ENCODE results near the gene CNDP2.

DNA sequence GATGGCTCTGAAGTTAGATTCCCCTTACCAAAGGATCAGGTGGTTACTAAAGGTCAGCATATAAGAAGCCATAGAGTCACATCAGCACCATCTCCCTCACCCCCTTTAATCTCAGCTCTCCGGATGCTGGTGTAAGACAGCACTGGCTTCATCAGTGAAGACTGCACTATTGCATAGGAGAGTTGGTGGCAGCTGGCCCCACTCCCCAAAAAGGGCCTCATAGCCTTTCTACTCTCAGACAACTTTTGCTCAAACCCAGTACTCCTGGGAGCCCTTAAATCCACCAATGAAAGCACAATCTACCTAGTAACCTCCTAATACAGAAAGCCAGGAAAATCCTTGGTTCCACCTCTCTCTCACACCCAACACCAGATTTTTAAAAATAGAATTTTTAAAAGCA is 32.2 kb upstream of the CNDP2 start:
- TF ChIP-seq, protein P1, sequence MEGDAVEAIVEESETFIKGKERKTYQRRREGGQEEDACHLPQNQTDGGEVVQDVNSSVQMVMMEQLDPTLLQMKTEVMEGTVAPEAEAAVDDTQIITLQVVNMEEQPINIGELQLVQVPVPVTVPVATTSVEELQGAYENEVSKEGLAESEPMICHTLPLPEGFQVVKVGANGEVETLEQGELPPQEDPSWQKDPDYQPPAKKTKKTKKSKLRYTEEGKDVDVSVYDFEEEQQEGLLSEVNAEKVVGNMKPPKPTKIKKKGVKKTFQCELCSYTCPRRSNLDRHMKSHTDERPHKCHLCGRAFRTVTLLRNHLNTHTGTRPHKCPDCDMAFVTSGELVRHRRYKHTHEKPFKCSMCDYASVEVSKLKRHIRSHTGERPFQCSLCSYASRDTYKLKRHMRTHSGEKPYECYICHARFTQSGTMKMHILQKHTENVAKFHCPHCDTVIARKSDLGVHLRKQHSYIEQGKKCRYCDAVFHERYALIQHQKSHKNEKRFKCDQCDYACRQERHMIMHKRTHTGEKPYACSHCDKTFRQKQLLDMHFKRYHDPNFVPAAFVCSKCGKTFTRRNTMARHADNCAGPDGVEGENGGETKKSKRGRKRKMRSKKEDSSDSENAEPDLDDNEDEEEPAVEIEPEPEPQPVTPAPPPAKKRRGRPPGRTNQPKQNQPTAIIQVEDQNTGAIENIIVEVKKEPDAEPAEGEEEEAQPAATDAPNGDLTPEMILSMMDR (IDR thresholded peaks at IDR 0.05): no peak
- no peak for TF ChIP-seq EZH2 (IDR thresholded peaks at IDR 0.05; ENCODE audit: borderline replicate concordance, insufficient read depth, low read depth, low read length, poor library complexity, severe bottlenecking)

Measured in B cell (primary cell).